ENCODE measurements around the gene RAD51B. TPM values are rescaled to one million over a fixed set of nuclear protein-coding genes. Genes with fewer than 3 reads are reported as not detected.
"Not testable (repeated sequence)": the region's sequence is repeated elsewhere in the genome, so short reads cannot be mapped to it uniquely, and the experiment has no call there.

RAD51B gene
- total RNA-seq, 1 experiment from 2014 or later, result 13.3 TPM

GRCh38 chr14:68016255-68016914, 196.8 kb downstream of the RAD51B start:
- Histone ChIP-seq H3K4me3 (no peak overlapping the region), H3K27ac (no peak overlapping the region), H3K36me3 (no peaks in the 10 kb centered on the region), H3K9me3 (replicated peaks) (no peaks in the 10 kb centered on the region), H3K27me3 (no peaks in the 10 kb centered on the region), H3K4me1 (peaks cover 19% of the 10 kb centered on the region)
- no peak for DNase-seq

GRCh38 chr14:68018598-68018997, 199.0 kb downstream of the RAD51B start:
- no peak overlapping the region for H3K27ac ChIP-seq
- H3K4me3 ChIP-seq, result no peak overlapping the region
- no peaks in the 10 kb centered on the region for H3K36me3 ChIP-seq
- peaks cover 12% of the 10 kb centered on the region for H3K4me1 ChIP-seq
- H3K27me3 ChIP-seq, result no peaks in the 10 kb centered on the region
- no peak for DNase-seq
- no peaks in the 10 kb centered on the region for H3K9me3 ChIP-seq (replicated peaks)

- no peaks in the 10 kb centered on the region for H3K27me3 ChIP-seq
- no peak overlapping the region for H3K4me3 ChIP-seq
- no peaks in the 10 kb centered on the region for H3K9me3 ChIP-seq (replicated peaks)
- no peaks in the 10 kb centered on the region for H3K36me3 ChIP-seq
- H3K4me1 ChIP-seq, result peaks cover 12% of the 10 kb centered on the region
- H3K27ac ChIP-seq, result peak overlapping the region; percentile 54; the same call in 1 of the 2 replicates
- no peak for DNase-seq
Observed at GRCh38 chr14:68020493-68020892, 200.9 kb downstream of the RAD51B start.

- Histone ChIP-seq H3K4me1 (peaks cover 12% of the 10 kb centered on the region), H3K27me3 (no peaks in the 10 kb centered on the region), H3K4me3 (peak overlapping the region; percentile 8; the same call in 1 of the 2 replicates), H3K9me3 (replicated peaks) (no peaks in the 10 kb centered on the region), H3K36me3 (no peaks in the 10 kb centered on the region), H3K27ac (peak overlapping the region; percentile 54)
- DNase-seq, result peak; percentile 50 to 81
Observed at GRCh38 chr14:68020999-68021663, 201.6 kb downstream of the RAD51B start.

- Histone ChIP-seq H3K4me1 (no peaks in the 10 kb centered on the region), H3K27ac (no peak overlapping the region), H3K9me3 (replicated peaks) (peaks cover 9% of the 10 kb centered on the region), H3K27me3 (no peaks in the 10 kb centered on the region), H3K4me3 (no peak overlapping the region), H3K36me3 (no peaks in the 10 kb centered on the region)
- no peak for DNase-seq
Observed at GRCh38 chr14:68027276-68027675, 207.7 kb downstream of the RAD51B start.

GRCh38 chr14:68028075-68028474, 208.5 kb downstream of the RAD51B start:
- Histone ChIP-seq H3K27ac (no peak overlapping the region), H3K27me3 (no peaks in the 10 kb centered on the region), H3K9me3 (replicated peaks) (peaks cover 9% of the 10 kb centered on the region), H3K4me1 (no peaks in the 10 kb centered on the region), H3K4me3 (no peak overlapping the region), H3K36me3 (no peaks in the 10 kb centered on the region)
- DNase-seq, result no peak

GRCh38 chr14:68031011-68031410, 211.4 kb downstream of the RAD51B start:
- H3K36me3 ChIP-seq; H3K4me3 ChIP-seq; H3K4me1 ChIP-seq; H3K27me3 ChIP-seq; H3K27ac ChIP-seq; DNase-seq; H3K9me3 ChIP-seq (replicated peaks): not testable (repeated sequence)

- no peak for DNase-seq
- H3K9me3 ChIP-seq (replicated peaks), result peaks cover 6% of the 10 kb centered on the region
- no peaks in the 10 kb centered on the region for H3K4me1 ChIP-seq
- no peaks in the 10 kb centered on the region for H3K36me3 ChIP-seq
- no peak overlapping the region for H3K4me3 ChIP-seq
- no peaks in the 10 kb centered on the region for H3K27me3 ChIP-seq
- no peak overlapping the region for H3K27ac ChIP-seq
Observed at GRCh38 chr14:68032154-68032553, 212.6 kb downstream of the RAD51B start.

- no peak for DNase-seq
- Histone ChIP-seq H3K4me3 (no peak overlapping the region), H3K9me3 (replicated peaks) (no peaks in the 10 kb centered on the region; the same call in none of the 2 replicates), H3K36me3 (no peaks in the 10 kb centered on the region), H3K4me1 (no peaks in the 10 kb centered on the region), H3K27ac (no peak overlapping the region), H3K27me3 (no peaks in the 10 kb centered on the region)
Observed at GRCh38 chr14:68033336-68033932, 213.9 kb downstream of the RAD51B start.

- no peaks in the 10 kb centered on the region; the same call in 1 of the 2 replicates for H3K9me3 ChIP-seq (replicated peaks)
- no peak for DNase-seq
- H3K27me3 ChIP-seq, result no peaks in the 10 kb centered on the region
- no peaks in the 10 kb centered on the region for H3K36me3 ChIP-seq
- no peak overlapping the region for H3K4me3 ChIP-seq
- H3K4me1 ChIP-seq, result no peaks in the 10 kb centered on the region
- no peak overlapping the region for H3K27ac ChIP-seq
Observed at GRCh38 chr14:68034896-68035295, 215.3 kb downstream of the RAD51B start.

GRCh38 chr14:68036202-68036601, 216.6 kb downstream of the RAD51B start:
- Histone ChIP-seq H3K27ac (no peak overlapping the region), H3K4me3 (no peak overlapping the region), H3K9me3 (replicated peaks) (no peaks in the 10 kb centered on the region; the same call in 1 of the 2 replicates), H3K27me3 (no peaks in the 10 kb centered on the region), H3K4me1 (no peaks in the 10 kb centered on the region), H3K36me3 (no peaks in the 10 kb centered on the region)
- DNase-seq, result no peak

- DNase-seq, result no peak
- Histone ChIP-seq H3K27me3 (no peaks in the 10 kb centered on the region), H3K36me3 (no peaks in the 10 kb centered on the region), H3K27ac (no peak overlapping the region), H3K9me3 (replicated peaks) (no peaks in the 10 kb centered on the region), H3K4me3 (no peak overlapping the region), H3K4me1 (no peaks in the 10 kb centered on the region)
Observed at GRCh38 chr14:68039593-68039992, 220.0 kb downstream of the RAD51B start.

GRCh38 chr14:68040633-68041369, 221.2 kb downstream of the RAD51B start:
- Histone ChIP-seq H3K9me3 (replicated peaks) (no peaks in the 10 kb centered on the region), H3K4me1 (no peaks in the 10 kb centered on the region), H3K27ac (no peak overlapping the region), H3K4me3 (no peak overlapping the region), H3K36me3 (no peaks in the 10 kb centered on the region), H3K27me3 (no peaks in the 10 kb centered on the region)
- DNase-seq, result no peak

GRCh38 chr14:68041876-68042354, 222.3 kb downstream of the RAD51B start:
- no peak for DNase-seq
- Histone ChIP-seq H3K9me3 (replicated peaks) (no peaks in the 10 kb centered on the region), H3K27ac (no peak overlapping the region)

More at GRCh38 chr14:68041876-68042354, 222.3 kb downstream of the RAD51B start:
- Histone ChIP-seq H3K27me3 (no peaks in the 10 kb centered on the region), H3K36me3 (no peaks in the 10 kb centered on the region), H3K4me1 (no peaks in the 10 kb centered on the region), H3K4me3 (no peak overlapping the region)

All from SJCRH30 (cell line).